Stomach (tissue), 9 donors: ENCODE data around the gene LRCH4. TPM values are rescaled to one million over a fixed set of nuclear protein-coding genes. Genes with fewer than 3 reads are reported as not detected.

Source experiments
- DNase-seq, 2 donors: peaks; one replicate each; pipeline versions ENCODE4 v3.0.0 to v3.0.0-alpha.2; 2013 to 2019
- H3K27ac ChIP-seq, 5 donors: fragments of 200-600 bp in 4 of 5; sonication (generic) in 4 of 5; one replicate each; pipeline ENCODE4 v1.5.1; 2013 to 2019; ENCODE audit warnings: mild to moderate bottlenecking in 1 of 5, moderate library complexity in 1 of 5
- H3K27me3 ChIP-seq, 3 donors: fragments of 200-600 bp; sonication (generic); one replicate each; pipeline ENCODE4 v1.5.1; 2017 to 2019; ENCODE audit warnings: mixed run types in 1 of 3
- H3K36me3 ChIP-seq, 4 donors: fragments of 200-600 bp; sonication (generic); 1 replicate in 3 of 4; 2 replicates in 1 of 4; pipeline ENCODE4 v1.5.1; 2016 to 2019
- H3K4me1 ChIP-seq, 4 donors: fragments of 200-600 bp; sonication (generic); one replicate each; pipeline ENCODE4 v1.5.1; 2016 to 2019
- H3K4me3 ChIP-seq, 4 donors: fragments of 200-600 bp; sonication (generic) in 3 of 4; one replicate each; pipeline ENCODE4 v1.5.1; 2016 to 2019; ENCODE audit warnings: mild to moderate bottlenecking in 1 of 4
- H3K9me3 ChIP-seq, 4 donors: fragments of 200-600 bp; sonication (generic); one replicate each; pipeline ENCODE4 v1.5.1; 2016 to 2019
- CTCF ChIP-seq, 7 experiments: fragments of 450-650 bp in 4 of 7; fragments of 200-600 bp in 3 of 7; sonication (generic) in 3 of 7; IDR thresholded peaks; one replicate each; pipeline ENCODE4 v1.5.1; 2016 to 2019; ENCODE audit warnings: antibody characterized with exemption in 7 of 7, control low read depth in 2 of 7, mild to moderate bottlenecking in 1 of 7
- EP300 ChIP-seq: sonication (generic); formaldehyde crosslinking; IDR thresholded peaks from one replicate; pipeline ENCODE4 v1.6.1; 2017; ENCODE audit warnings: antibody characterized with exemption
- POLR2A ChIP-seq, 4 donors: fragments of 450-650 bp; IDR thresholded peaks; one replicate each; pipeline ENCODE4 v1.6.1; 2016; ENCODE audit warnings: antibody characterized with exemption in 4 of 4, control low read depth in 2 of 4, mild to moderate bottlenecking in 1 of 4, moderate library complexity in 1 of 4
- POLR2AphosphoS5 ChIP-seq, 3 donors: sonication (generic); formaldehyde crosslinking; IDR thresholded peaks; one replicate each; pipeline ENCODE4 v1.6.1; 2016; ENCODE audit warnings: antibody characterized with exemption in 3 of 3
- WGBS, 5 donors: extraction: QIAGEN DNeasy Blood & Tissue Kit in 3 of 5; methylation state at CpG; one replicate each; pipeline versions ENCODE4 v1.1.5 to v1.1.7; 2013 to 2018; 5-methylcytosine and 5-hydroxymethylcytosine counted together
- intact Hi-C: fragments of 100-400 bp; cut with DNase I; formaldehyde crosslinking; loops from one replicate; pipeline ENCODE4 v1.15.1; 2023; ENCODE audit warnings: low total_unique reads
- polyA plus RNA-seq, 3 donors: library from polyadenylated mRNA; stranded (reverse); fragments of 200-250 nt; gene quantifications; one replicate each; pipeline ENCODE4 v1.2.3, GENCODE V29; 2013
- total RNA-seq, 5 donors: library from RNA; depleted of rRNA; stranded (reverse); fragments of >200 nt; gene quantifications; one replicate each; pipeline versions ENCODE4 v1.1.0 to v1.2.3, GENCODE V29; 2014 to 2016
- donor health status: healthy with polysubstance abuse.
- donor health status: Bipolar disorder and iron deficiency.
- donor health status: healthy.

The LRCH4 gene
- total and polyA plus RNA-seq, 8 donors, result 23.5 to 263 (median 46.9) TPM

GRCh38 chr7:100600730-100601038, 14.8 kb upstream of the LRCH4 start:
- Histone ChIP-seq H3K4me1 (peaks cover 23 to 39% (median 33%) of the 10 kb centered on the region in 4 donors), H3K9me3 (no peaks in the 10 kb centered on the region), H3K36me3 (no peaks in the 10 kb centered on the region), H3K4me3 (no peak overlapping the region), H3K27me3 (peaks cover 0 to 3% (median 0%) of the 10 kb centered on the region in 3 donors), H3K27ac (no peak overlapping the region)
- DNase-seq, result no peak
- intact Hi-C loops, result no loop called here
- no peak for TF ChIP-seq CTCF (IDR thresholded peaks at IDR 0.05)
- TF ChIP-seq POLR2AphosphoS5 (IDR thresholded peaks at IDR 0.05), result no peak
- TF ChIP-seq EP300, result no peak
- no peak for TF ChIP-seq POLR2A (IDR thresholded peaks at IDR 0.05)
- WGBS, 5 donors, result 79 to 91% (median 81%) methylated on average over 3 to 9 of the region's 9 CpGs

GRCh38 chr7:100599911-100600729, 14.2 kb upstream of the LRCH4 start:
- TF ChIP-seq POLR2A (IDR thresholded peaks at IDR 0.05) (no peak), EP300 (no peak), CTCF (IDR thresholded peaks at IDR 0.05) (no peak), POLR2AphosphoS5 (IDR thresholded peaks at IDR 0.05) (no peak)
- no peaks in the 10 kb centered on the region for H3K36me3 ChIP-seq
- no peak overlapping the region for H3K27ac ChIP-seq
- no peak for DNase-seq
- peaks cover 0 to 3% (median 0%) of the 10 kb centered on the region in 3 donors for H3K27me3 ChIP-seq
- 58 to 77% (median 70%) methylated on average over 7 to 18 of the region's 18 CpGs for WGBS, 5 donors
- H3K4me3 ChIP-seq, result no peak overlapping the region
- H3K9me3 ChIP-seq, result no peaks in the 10 kb centered on the region
- intact Hi-C loops, result no loop called here
- peaks cover 19 to 33% (median 27%) of the 10 kb centered on the region in 4 donors for H3K4me1 ChIP-seq

GRCh38 chr7:100598425-100598824, 12.5 kb upstream of the LRCH4 start:
- 87 to 93% (median 89%) methylated on average over 4 of the region's 4 CpGs for WGBS, 5 donors
- H3K27me3 ChIP-seq, result no peaks in the 10 kb centered on the region
- no peaks in the 10 kb centered on the region for H3K9me3 ChIP-seq
- intact Hi-C loops, result no loop called here
- H3K36me3 ChIP-seq, result no peaks in the 10 kb centered on the region
- peaks cover 7 to 16% (median 13%) of the 10 kb centered on the region in 4 donors for H3K4me1 ChIP-seq
- TF ChIP-seq POLR2A (IDR thresholded peaks at IDR 0.05), result no peak
- no peak for TF ChIP-seq POLR2AphosphoS5 (IDR thresholded peaks at IDR 0.05)
- TF ChIP-seq CTCF (IDR thresholded peaks at IDR 0.05), result no peak
- TF ChIP-seq EP300, result no peak
- no peak overlapping the region for H3K4me3 ChIP-seq
- no peak overlapping the region for H3K27ac ChIP-seq
- no peak for DNase-seq

GRCh38 chr7:100595188-100595587, 9.3 kb upstream of the LRCH4 start:
- WGBS, 5 donors, result 96 to 98% (median 97%) methylated on average over 7 of the region's 7 CpGs

More at GRCh38 chr7:100595188-100595587, 9.3 kb upstream of the LRCH4 start:
- no peaks in the 10 kb centered on the region for H3K4me1 ChIP-seq
- TF ChIP-seq POLR2A (IDR thresholded peaks at IDR 0.05) (no peak), POLR2AphosphoS5 (IDR thresholded peaks at IDR 0.05) (no peak), CTCF (IDR thresholded peaks at IDR 0.05) (no peak), EP300 (no peak)
- no peaks in the 10 kb centered on the region for H3K9me3 ChIP-seq
- DNase-seq, result no peak
- H3K27ac ChIP-seq, result no peak overlapping the region
- H3K36me3 ChIP-seq, result no peaks in the 10 kb centered on the region
- H3K27me3 ChIP-seq, result peaks cover 0 to 6% (median 0%) of the 10 kb centered on the region in 3 donors
- H3K4me3 ChIP-seq, result no peak overlapping the region
- intact Hi-C loops, result no loop called here
